ENCODE measurements around the gene CREB3L4. TPM values are rescaled to one million over a fixed set of nuclear protein-coding genes. Genes with fewer than 3 reads are reported as not detected.

Gene CREB3L4
- total RNA-seq, 4 donors from 2014 or later, result 6.6 to 23.1 (median 17.0) TPM

GRCh38 chr1:153938996-153939395 is 28.7 kb upstream of the CREB3L4 start:
- no peak overlapping the region for H3K4me3 ChIP-seq (replicated peaks in 1 of 3)
- TF ChIP-seq, protein P1, sequence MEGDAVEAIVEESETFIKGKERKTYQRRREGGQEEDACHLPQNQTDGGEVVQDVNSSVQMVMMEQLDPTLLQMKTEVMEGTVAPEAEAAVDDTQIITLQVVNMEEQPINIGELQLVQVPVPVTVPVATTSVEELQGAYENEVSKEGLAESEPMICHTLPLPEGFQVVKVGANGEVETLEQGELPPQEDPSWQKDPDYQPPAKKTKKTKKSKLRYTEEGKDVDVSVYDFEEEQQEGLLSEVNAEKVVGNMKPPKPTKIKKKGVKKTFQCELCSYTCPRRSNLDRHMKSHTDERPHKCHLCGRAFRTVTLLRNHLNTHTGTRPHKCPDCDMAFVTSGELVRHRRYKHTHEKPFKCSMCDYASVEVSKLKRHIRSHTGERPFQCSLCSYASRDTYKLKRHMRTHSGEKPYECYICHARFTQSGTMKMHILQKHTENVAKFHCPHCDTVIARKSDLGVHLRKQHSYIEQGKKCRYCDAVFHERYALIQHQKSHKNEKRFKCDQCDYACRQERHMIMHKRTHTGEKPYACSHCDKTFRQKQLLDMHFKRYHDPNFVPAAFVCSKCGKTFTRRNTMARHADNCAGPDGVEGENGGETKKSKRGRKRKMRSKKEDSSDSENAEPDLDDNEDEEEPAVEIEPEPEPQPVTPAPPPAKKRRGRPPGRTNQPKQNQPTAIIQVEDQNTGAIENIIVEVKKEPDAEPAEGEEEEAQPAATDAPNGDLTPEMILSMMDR (IDR thresholded peaks at IDR 0.05), result no peak
- no peak for TF ChIP-seq POLR2A (IDR thresholded peaks at IDR 0.05)
- intact Hi-C loops (cut with DNase I), result no loop called here
- peaks cover 46 to 52% of the 10 kb centered on the region in 2 donors for H3K36me3 ChIP-seq
- H3K27ac ChIP-seq, result no peak overlapping the region
- H3K4me1 ChIP-seq, result no peaks in the 10 kb centered on the region
- no peak for DNase-seq
- no peaks in the 10 kb centered on the region for H3K27me3 ChIP-seq
- WGBS, 2 donors, result 90 to 92% methylated on average over 3 of the region's 3 CpGs
- no peaks in the 10 kb centered on the region for H3K9me3 ChIP-seq

DNA sequence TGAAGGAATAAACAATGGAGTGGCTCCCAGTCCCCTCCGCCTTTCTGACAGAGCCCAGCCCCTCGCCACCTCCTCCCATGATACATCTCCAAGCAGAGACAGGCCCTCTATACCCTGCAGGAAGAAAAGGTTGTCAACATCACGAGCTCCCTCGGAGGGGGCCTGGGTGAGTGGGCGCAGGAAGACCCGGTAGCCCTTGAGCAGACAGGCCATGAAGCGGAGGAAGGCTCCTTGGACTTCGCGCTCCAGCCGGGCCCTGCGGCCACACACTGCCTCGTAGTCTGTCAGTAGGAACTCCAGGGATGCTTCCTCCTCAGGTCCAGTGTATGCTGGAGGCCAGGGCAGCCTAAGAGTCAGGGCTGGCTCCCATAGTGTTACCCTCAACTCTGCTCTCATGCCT is 28.2 kb upstream of the CREB3L4 start:
- intact Hi-C loops (cut with DNase I), result no loop called here
- H3K36me3 ChIP-seq, result peaks cover 46 to 47% of the 10 kb centered on the region in 2 donors

DNA sequence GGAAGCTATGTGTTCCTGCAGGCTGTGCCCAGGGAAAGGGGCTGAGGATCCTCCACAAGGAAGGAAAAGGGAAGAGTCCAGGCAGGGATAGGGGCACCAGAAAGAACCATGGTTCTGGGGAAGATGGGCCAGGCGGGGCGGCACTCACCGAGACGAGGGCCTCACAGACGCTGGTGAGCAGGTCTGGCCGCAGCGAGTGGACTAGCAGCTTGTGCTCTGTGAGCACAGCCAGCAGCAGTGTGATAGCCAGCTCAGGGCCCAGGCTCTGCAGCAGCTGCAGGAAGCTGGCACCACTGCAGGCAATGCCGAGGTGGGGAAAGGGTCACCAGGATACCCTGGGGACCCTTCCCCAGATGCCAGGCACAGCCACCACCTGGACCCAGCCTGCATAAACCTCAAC is 26.9 kb upstream of the CREB3L4 start:
- Histone ChIP-seq H3K36me3 (peaks cover 34 to 42% of the 10 kb centered on the region in 2 donors), H3K9me3 (no peaks in the 10 kb centered on the region), H3K27me3 (no peaks in the 10 kb centered on the region), H3K4me1 (peaks cover 9 to 12% of the 10 kb centered on the region in 2 donors), H3K27ac (no peak overlapping the region), H3K4me3 (replicated peaks in 1 of 3) (no peak overlapping the region)
- intact Hi-C loops (cut with DNase I), result loop anchor here (10.0 kb wide), 1 partner anchor 146 kb away; no protein-coding TSS in a partner anchor
- 91 to 97% methylated on average over 8 of the region's 8 CpGs for WGBS, 2 donors
- DNase-seq, result no peak
- TF ChIP-seq, protein P1 (IDR thresholded peaks at IDR 0.05), result no peak

More for the DNA sequence above, 28.2 kb upstream of the CREB3L4 start:
- 94 to 96% methylated on average over 9 to 12 of the region's 12 CpGs for WGBS, 2 donors
- Histone ChIP-seq H3K4me1 (peaks cover 0 to 1% of the 10 kb centered on the region in 2 donors), H3K4me3 (replicated peaks in 1 of 3) (no peak overlapping the region), H3K27ac (no peak overlapping the region), H3K9me3 (no peaks in the 10 kb centered on the region), H3K27me3 (no peaks in the 10 kb centered on the region)
- TF ChIP-seq, protein P1 (IDR thresholded peaks at IDR 0.05), result no peak
- no peak for TF ChIP-seq POLR2A (IDR thresholded peaks at IDR 0.05)
- no peak for DNase-seq

GRCh38 chr1:153941826-153942725 is 25.6 kb upstream of the CREB3L4 start:
- intact Hi-C loops (cut with DNase I), result loop anchor here (10.0 kb wide), 1 partner anchor 147 kb away; no protein-coding TSS in a partner anchor
- Histone ChIP-seq H3K27ac (no peak overlapping the region), H3K4me1 (peaks cover 9 to 17% of the 10 kb centered on the region in 2 donors), H3K9me3 (no peaks in the 10 kb centered on the region), H3K27me3 (no peaks in the 10 kb centered on the region), H3K36me3 (peaks cover 21 to 29% of the 10 kb centered on the region in 2 donors), H3K4me3 (replicated peaks in 1 of 3) (no peak overlapping the region)
- no peak for DNase-seq
- WGBS, 2 donors, result 93 to 97% methylated on average over 26 to 34 of the region's 34 CpGs
- no peak for TF ChIP-seq POLR2A (IDR thresholded peaks at IDR 0.05)
- TF ChIP-seq, protein P1 (IDR thresholded peaks at IDR 0.05), result no peak

Data from thyroid gland (tissue), 4 donors.